Trophoblast cell (in vitro differentiated cells and primary cell): ENCODE results near the gene VSTM4.

Source experiments
- DNase-seq, 2 donors: peaks; one replicate each; pipeline ENCODE4 v3.0.0-alpha.2; 2016
- H2AFZ ChIP-seq: 2 replicates; pipeline ENCODE4 v1.6.1; 2013; ENCODE audit warnings: low read length, moderate library complexity, mild to moderate bottlenecking; ENCODE audit not compliant: insufficient read depth, poor library complexity
- H2AK5ac ChIP-seq: 2 replicates; pipeline ENCODE4 v1.6.1; 2013; ENCODE audit warnings: mild to moderate bottlenecking, low read length
- H2BK120ac ChIP-seq: 2 replicates; pipeline ENCODE4 v1.6.1; 2013; ENCODE audit warnings: low read length, mild to moderate bottlenecking, moderate library complexity; ENCODE audit not compliant: insufficient read depth, poor library complexity
- H2BK12ac ChIP-seq: 2 replicates; pipeline ENCODE4 v1.6.1; 2013; ENCODE audit warnings: mild to moderate bottlenecking, low read length, moderate library complexity
- H2BK5ac ChIP-seq: 2 replicates; pipeline ENCODE4 v1.6.1; 2013; ENCODE audit warnings: low read length, low read depth, moderate library complexity, mild to moderate bottlenecking; ENCODE audit not compliant: poor library complexity
- H3K14ac ChIP-seq: 2 replicates; pipeline ENCODE4 v1.6.1; 2013; ENCODE audit warnings: mild to moderate bottlenecking, low read length
- H3K18ac ChIP-seq: 2 replicates; pipeline ENCODE4 v1.6.1; 2013; ENCODE audit warnings: mild to moderate bottlenecking, low read length
- H3K23ac ChIP-seq: 2 replicates; pipeline ENCODE4 v1.6.1; 2013; ENCODE audit warnings: low read length
- H3K27ac ChIP-seq: 2 replicates; pipeline ENCODE4 v1.5.1; 2013; ENCODE audit warnings: low read depth, mild to moderate bottlenecking, inconsistent platforms, low read length, moderate library complexity
- H3K27me3 ChIP-seq: 2 replicates; pipeline ENCODE4 v1.6.1; 2013; ENCODE audit warnings: inconsistent platforms, mild to moderate bottlenecking, low read length, moderate library complexity; ENCODE audit not compliant: insufficient read depth
- H3K36me3 ChIP-seq, 2 experiments: 1 replicate in 1 of 2; 2 replicates in 1 of 2; pipeline ENCODE4 v1.6.1; 2013; ENCODE audit warnings: low read length in 2 of 2, mild to moderate bottlenecking in 2 of 2, moderate library complexity in 1 of 2; ENCODE audit not compliant: insufficient read depth in 2 of 2, control insufficient read depth in 1 of 2
- H3K4ac ChIP-seq: 2 replicates; pipeline ENCODE4 v1.6.1; 2013; ENCODE audit warnings: low read depth, mild to moderate bottlenecking, low read length, moderate library complexity
- H3K4me1 ChIP-seq, 2 experiments: 1 replicate in 1 of 2; 2 replicates in 1 of 2; pipeline ENCODE4 v1.6.1; 2013; ENCODE audit warnings: low read length in 2 of 2, mild to moderate bottlenecking in 2 of 2, moderate library complexity in 1 of 2; ENCODE audit not compliant: insufficient read depth in 2 of 2, control insufficient read depth in 1 of 2
- H3K4me2 ChIP-seq: 2 replicates; pipeline ENCODE4 v1.6.1; 2013; ENCODE audit warnings: inconsistent platforms, mild to moderate bottlenecking, low read length, moderate library complexity
- H3K4me3 ChIP-seq: 2 replicates; pipeline ENCODE4 v1.5.1; 2013; ENCODE audit warnings: mild to moderate bottlenecking, low read depth, low read length, inconsistent platforms
- H3K79me1 ChIP-seq: one replicate; pipeline ENCODE4 v1.6.1; 2013; ENCODE audit warnings: low read length
- H3K79me2 ChIP-seq: 2 replicates; pipeline ENCODE4 v1.6.1; 2013; ENCODE audit warnings: low read length, mild to moderate bottlenecking; ENCODE audit not compliant: control insufficient read depth, insufficient read depth, poor library complexity
- H3K9ac ChIP-seq: 2 replicates; pipeline ENCODE4 v1.6.1; 2013; ENCODE audit warnings: mild to moderate bottlenecking, low read length
- H3K9me3 ChIP-seq: 2 replicates; pipeline ENCODE4 v1.6.1; 2013; ENCODE audit warnings: low read depth, mild to moderate bottlenecking, control low read depth, inconsistent platforms, low read length; ENCODE audit not compliant: insufficient read depth
- H4K12ac ChIP-seq: 2 replicates; pipeline ENCODE4 v1.6.1; 2013; ENCODE audit warnings: low read depth, mild to moderate bottlenecking, low read length, moderate library complexity
- H4K8ac ChIP-seq: 2 replicates; pipeline ENCODE4 v1.6.1; 2013; ENCODE audit warnings: low read depth, mild to moderate bottlenecking, low read length, moderate library complexity
- H4K91ac ChIP-seq: one replicate; pipeline ENCODE4 v1.6.1; 2013; ENCODE audit warnings: low read depth, mild to moderate bottlenecking, low read length, moderate library complexity
- WGBS: extraction: QIAGEN DNeasy Blood & Tissue Kit; methylation state at CpG from one replicate; pipeline ENCODE4 v1.1.7; 2013; ENCODE audit warnings: missing lambda C conversion rate; ENCODE audit not compliant: insufficient read length, insufficient coverage; ENCODE audit errors: extremely low coverage; 5-methylcytosine and 5-hydroxymethylcytosine counted together

VSTM4 gene

DNA sequence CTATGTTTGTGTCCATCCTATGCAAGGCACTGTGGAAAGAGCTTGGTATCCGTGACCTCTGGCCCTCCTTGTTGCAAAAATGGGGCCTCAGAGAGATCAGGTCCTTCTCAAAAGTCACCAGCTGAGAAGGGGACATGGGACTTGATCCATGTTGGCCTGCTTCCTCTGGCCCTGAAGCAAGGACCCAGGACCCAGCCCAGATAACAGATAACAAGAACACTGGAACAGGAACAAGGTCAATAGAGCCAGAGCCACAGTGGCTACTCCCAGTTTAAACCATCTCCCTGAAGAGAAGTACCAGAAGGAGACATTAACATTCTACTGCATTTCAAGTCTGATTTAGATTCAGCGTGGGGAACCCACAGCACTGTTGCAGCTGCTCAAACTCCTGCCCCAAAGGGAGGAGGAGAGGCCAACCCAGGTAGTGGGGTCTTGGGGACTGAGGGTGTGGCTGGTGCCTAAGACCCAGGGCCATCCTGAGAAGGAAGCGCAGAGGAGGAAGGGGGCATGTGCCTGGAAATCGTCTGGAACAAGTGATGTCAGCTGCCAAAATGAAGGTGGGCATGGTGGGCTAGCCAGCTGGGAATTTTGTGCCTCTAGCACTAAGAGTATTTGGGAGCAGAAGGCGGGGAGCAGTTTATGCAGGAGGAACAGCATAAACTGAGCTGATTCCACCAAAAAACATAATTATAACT is 61.2 kb downstream of the VSTM4 start:
- Histone ChIP-seq H3K79me2 (no peaks in the 10 kb centered on the region), H3K27me3 (no peaks in the 10 kb centered on the region), H2BK5ac (no peak overlapping the region), H3K27ac (no peak overlapping the region), H3K23ac (no peak overlapping the region), H3K36me3 (no peaks in the 10 kb centered on the region), H2BK12ac (no peak overlapping the region), H2AK5ac (no peak overlapping the region), H3K4me1 (no peaks in the 10 kb centered on the region), H4K91ac (no peak overlapping the region), H3K9me3 (peaks cover 2% of the 10 kb centered on the region), H4K8ac (no peak overlapping the region), H4K12ac (no peak overlapping the region), H3K4ac (no peak overlapping the region), H2BK120ac (no peak overlapping the region), H3K4me2 (no peak overlapping the region), H3K14ac (no peak overlapping the region), H3K79me1 (no peaks in the 10 kb centered on the region), H3K4me3 (no peak overlapping the region), H3K9ac (no peak overlapping the region), H2AFZ (peak overlapping the region; percentile 13), H3K18ac (no peak overlapping the region)
- no peak for DNase-seq
- WGBS: no CpG with 5 or more reads among the region's 5 CpGs

DNA sequence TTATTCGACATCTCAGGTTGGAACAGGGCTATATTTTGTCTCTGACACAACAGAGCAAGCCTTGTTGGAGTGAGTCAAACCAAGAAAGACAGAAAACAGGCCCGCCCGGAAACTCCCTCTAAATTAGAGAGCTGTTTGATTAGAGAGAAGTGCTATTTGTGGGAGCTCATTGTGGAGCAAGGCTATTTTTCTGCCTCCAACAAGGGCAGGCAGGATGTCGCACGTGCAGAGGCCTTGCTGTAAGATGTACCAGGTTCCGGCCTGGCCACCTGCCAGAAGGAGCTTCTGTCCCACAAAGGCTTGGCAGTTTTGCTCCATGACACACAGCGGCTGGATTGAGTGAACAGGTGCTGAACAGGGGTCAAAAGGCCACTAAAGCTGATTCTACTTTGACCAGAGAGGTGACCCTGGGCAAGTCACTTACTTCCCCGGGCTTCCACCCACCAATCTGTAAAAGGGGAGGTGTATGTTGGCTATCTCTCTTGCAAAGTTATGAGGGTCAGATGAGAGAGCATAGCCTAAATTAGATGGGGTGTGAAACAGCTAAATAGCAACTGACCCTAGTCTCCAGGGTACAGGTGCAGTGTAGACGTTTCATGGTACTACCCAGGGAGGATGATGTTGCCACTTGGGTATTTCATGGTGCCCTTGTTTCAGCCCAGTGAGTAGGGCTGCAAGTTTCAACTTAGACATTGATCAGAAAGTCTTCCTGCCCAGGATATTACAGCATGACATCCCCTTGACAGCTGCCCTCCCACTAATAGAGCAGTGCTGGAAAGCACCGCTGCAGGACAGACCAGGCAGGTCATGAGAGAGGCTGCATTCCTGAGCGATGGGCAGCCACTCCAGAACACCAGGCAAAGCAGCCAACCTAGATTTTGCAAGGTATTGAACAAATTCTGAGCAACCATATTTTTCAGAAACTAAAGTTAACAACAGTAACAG is 62.0 kb downstream of the VSTM4 start:
- Histone ChIP-seq H4K91ac (no peak overlapping the region), H3K4me3 (no peak overlapping the region), H2BK12ac (no peak overlapping the region), H4K8ac (no peak overlapping the region), H3K4ac (no peak overlapping the region), H3K27ac (no peak overlapping the region), H2BK5ac (no peak overlapping the region), H3K14ac (no peak overlapping the region), H2AK5ac (no peak overlapping the region), H3K23ac (no peak overlapping the region), H3K79me2 (no peaks in the 10 kb centered on the region), H2AFZ (no peak overlapping the region), H3K79me1 (no peaks in the 10 kb centered on the region), H3K9ac (no peak overlapping the region), H3K27me3 (no peaks in the 10 kb centered on the region), H3K18ac (no peak overlapping the region), H3K9me3 (peaks cover 2% of the 10 kb centered on the region), H3K4me2 (no peak overlapping the region), H2BK120ac (no peak overlapping the region), H3K36me3 (no peaks in the 10 kb centered on the region), H3K4me1 (no peaks in the 10 kb centered on the region), H4K12ac (no peak overlapping the region)
- no peak for DNase-seq
- WGBS: no CpG with 5 or more reads among the region's 11 CpGs

DNA sequence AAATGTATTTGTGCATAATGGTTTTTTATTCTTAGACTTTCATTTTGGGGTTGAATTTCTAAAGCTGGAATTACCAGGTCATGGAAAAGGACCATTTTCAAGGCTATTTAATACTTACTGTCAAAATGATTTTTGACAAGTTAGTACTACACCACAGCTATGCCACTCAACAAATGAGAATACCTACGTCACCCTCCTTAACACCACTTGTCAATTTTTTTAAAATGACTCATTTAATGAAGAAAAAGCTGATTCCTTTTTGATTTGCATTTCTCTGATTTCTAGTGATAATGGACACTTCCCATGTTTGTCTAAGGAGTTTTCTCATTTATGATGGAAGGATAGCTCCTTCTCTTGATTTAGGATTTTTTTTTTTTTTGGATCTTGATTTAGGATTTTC is 63.3 kb downstream of the VSTM4 start:
- no peak overlapping the region for H3K14ac ChIP-seq
- no peak for DNase-seq
- H3K4ac ChIP-seq: no peak overlapping the region
- no peak overlapping the region for H2BK5ac ChIP-seq
- H3K27ac ChIP-seq: no peak overlapping the region
- H3K79me2 ChIP-seq: no peaks in the 10 kb centered on the region
- H3K4me2 ChIP-seq: no peak overlapping the region
- H2BK12ac ChIP-seq: no peak overlapping the region
- peaks cover 2% of the 10 kb centered on the region for H3K9me3 ChIP-seq
- H3K4me1 ChIP-seq: no peaks in the 10 kb centered on the region
- H4K8ac ChIP-seq: no peak overlapping the region
- H4K12ac ChIP-seq: no peak overlapping the region
- no peak overlapping the region for H2AFZ ChIP-seq
- no peak overlapping the region for H2BK120ac ChIP-seq
- no peaks in the 10 kb centered on the region for H3K27me3 ChIP-seq
- H3K79me1 ChIP-seq: no peaks in the 10 kb centered on the region
- no CpG with 5 or more reads among the region's 1 CpG for WGBS
- H4K91ac ChIP-seq: no peak overlapping the region
- H3K18ac ChIP-seq: no peak overlapping the region
- no peak overlapping the region for H3K9ac ChIP-seq
- H3K23ac ChIP-seq: no peak overlapping the region
- no peak overlapping the region for H2AK5ac ChIP-seq
- no peaks in the 10 kb centered on the region for H3K36me3 ChIP-seq
- H3K4me3 ChIP-seq: no peak overlapping the region

DNA sequence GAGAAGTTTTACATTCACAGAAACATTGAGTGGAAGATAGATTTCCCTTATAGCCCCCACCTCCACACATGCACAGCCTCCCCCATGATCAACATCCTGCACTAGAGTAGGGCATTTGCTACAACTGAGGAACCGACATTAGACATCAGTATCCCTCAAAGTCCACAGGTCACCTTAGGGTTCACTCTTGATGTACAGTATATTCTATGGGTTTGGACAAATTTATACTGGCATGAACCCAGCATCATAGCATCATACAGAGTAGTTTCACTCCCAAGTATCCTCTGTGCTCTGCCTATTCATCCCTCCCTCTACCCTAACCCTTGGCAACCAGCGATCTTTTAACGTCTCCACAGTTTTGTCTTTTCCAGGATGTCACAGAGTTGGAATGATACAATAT is 64.4 kb downstream of the VSTM4 start:
- no peaks in the 10 kb centered on the region for H3K79me1 ChIP-seq
- no peaks in the 10 kb centered on the region for H3K4me1 ChIP-seq
- no peaks in the 10 kb centered on the region for H3K27me3 ChIP-seq
- H4K8ac ChIP-seq: no peak overlapping the region
- peaks cover 2% of the 10 kb centered on the region for H3K9me3 ChIP-seq
- H2AFZ ChIP-seq: no peak overlapping the region
- WGBS: no CpG with 5 or more reads among the region's 3 CpGs
- no peak overlapping the region for H4K91ac ChIP-seq
- H2BK5ac ChIP-seq: no peak overlapping the region
- no peaks in the 10 kb centered on the region for H3K36me3 ChIP-seq
- no peak overlapping the region for H2BK120ac ChIP-seq
- H3K9ac ChIP-seq: no peak overlapping the region
- DNase-seq: no peak
- no peaks in the 10 kb centered on the region for H3K79me2 ChIP-seq
- H3K4ac ChIP-seq: no peak overlapping the region
- H3K4me2 ChIP-seq: no peak overlapping the region
- H3K18ac ChIP-seq: no peak overlapping the region
- H4K12ac ChIP-seq: no peak overlapping the region
- H3K4me3 ChIP-seq: no peak overlapping the region
- H3K27ac ChIP-seq: no peak overlapping the region
- H3K23ac ChIP-seq: no peak overlapping the region
- H3K14ac ChIP-seq: no peak overlapping the region
- no peak overlapping the region for H2AK5ac ChIP-seq
- H2BK12ac ChIP-seq: no peak overlapping the region
